Measurements from ENCODE around the gene ACTMAP.

The ACTMAP gene

GRCh38 chr19:40717325-40717879 is 32.9 kb downstream of the ACTMAP start:
- Histone ChIP-seq H2AK5ac (ENCODE audit: low read depth, low read length) (peak overlapping the region; percentile 59), H3K27ac (replicated peaks; ENCODE audit: low read length) (peak overlapping the region; percentile 83), H3K27me3 (ENCODE audit: control insufficient read depth in 3 of 3, insufficient read depth in 3 of 3, low read depth in 1 of 3, low read length in 3 of 3) (no peaks in the 10 kb centered on the region), H3K4me1 (ENCODE audit: control insufficient read depth in 2 of 2, insufficient read depth in 1 of 2, low read depth in 1 of 2, low read length in 2 of 2) (peaks cover 21 to 25% of the 10 kb centered on the region in 2 donors), H3K4me3 (ENCODE audit: low read length in 2 of 2) (peak overlapping the region; percentile 66 to 80), H4K8ac (ENCODE audit: low read depth, low read length) (no peak overlapping the region), H3K4ac (ENCODE audit: low read length) (no peak overlapping the region), H3K18ac (ENCODE audit: low read length) (peak overlapping the region; percentile 6), H3K9ac (ENCODE audit: low read depth, low read length, poor library complexity) (peak overlapping the region; percentile 85), H4K91ac (ENCODE audit: low read depth, low read length, poor library complexity) (no peak overlapping the region), H2BK120ac (ENCODE audit: low read depth, low read length) (peak overlapping the region; percentile 6), H3K23ac (ENCODE audit: low read depth, low read length, poor library complexity) (peak overlapping the region; percentile 65), H3K9me3 (replicated peaks in 1 of 2; ENCODE audit: control insufficient read depth in 2 of 2, insufficient read depth in 1 of 2, low read depth in 1 of 2, low read length in 2 of 2) (no peaks in the 10 kb centered on the region), H2BK12ac (ENCODE audit: low read length) (no peak overlapping the region), H3K4me2 (ENCODE audit: insufficient read depth, low read length, poor library complexity, severe bottlenecking) (peak overlapping the region; percentile 97), H3K14ac (ENCODE audit: low read length) (no peak overlapping the region), H2BK5ac (ENCODE audit: low read length) (peak overlapping the region; percentile 43), H2BK15ac (ENCODE audit: low read length) (no peak overlapping the region), H2AFZ (ENCODE audit: low read length) (peak overlapping the region; percentile 91), H3K36me3 (replicated peaks in 1 of 2; ENCODE audit: control insufficient read depth in 2 of 2, insufficient read depth in 2 of 2, low read length in 2 of 2) (peaks cover 5 to 27% of the 10 kb centered on the region in 2 donors), H3K79me1 (ENCODE audit: low read depth, low read length) (peaks cover 20% of the 10 kb centered on the region)
- no peak for DNase-seq (ENCODE audit: low spot score)
- WGBS, 2 donors (ENCODE audit: extremely low coverage in 2 of 2, insufficient read length in 2 of 2, insufficient replicate concordance in 1 of 2), result no CpG with 5 or more reads among the region's 20 CpGs

- peak within 1 kb of the TSS; percentile 6 for H2BK120ac ChIP-seq (ENCODE audit: low read depth, low read length)
- peak within 1 kb of the TSS; percentile 43 for H2BK5ac ChIP-seq (ENCODE audit: low read length)
- H3K4me3 ChIP-seq (ENCODE audit: low read length in 2 of 2), result peak within 1 kb of the TSS; percentile 66 to 88
- H3K4ac ChIP-seq (ENCODE audit: low read length), result no peak within 1 kb of the TSS
- H3K4me2 ChIP-seq (ENCODE audit: insufficient read depth, low read length, poor library complexity, severe bottlenecking), result peak within 1 kb of the TSS; percentile 97
- no peak within 1 kb of the TSS for H3K14ac ChIP-seq (ENCODE audit: low read length)
- no peak within 1 kb of the TSS for H4K8ac ChIP-seq (ENCODE audit: low read depth, low read length)
- H2AK5ac ChIP-seq (ENCODE audit: low read depth, low read length), result peak within 1 kb of the TSS; percentile 59
- H3K27me3 ChIP-seq (ENCODE audit: control insufficient read depth in 3 of 3, insufficient read depth in 3 of 3, low read depth in 1 of 3, low read length in 3 of 3), result no peaks in the 10 kb centered on the region
- H3K9me3 ChIP-seq (replicated peaks in 1 of 2; ENCODE audit: control insufficient read depth in 2 of 2, insufficient read depth in 1 of 2, low read depth in 1 of 2, low read length in 2 of 2), result no peaks in the 10 kb centered on the region
- H3K18ac ChIP-seq (ENCODE audit: low read length), result peak within 1 kb of the TSS; percentile 93
- peaks cover 5 to 26% of the 10 kb centered on the region in 2 donors for H3K36me3 ChIP-seq (replicated peaks in 1 of 2; ENCODE audit: control insufficient read depth in 2 of 2, insufficient read depth in 2 of 2, low read length in 2 of 2)
- H2AFZ ChIP-seq (ENCODE audit: low read length), result peak within 1 kb of the TSS; percentile 91
- WGBS, 2 donors (ENCODE audit: extremely low coverage in 2 of 2, insufficient read length in 2 of 2, insufficient replicate concordance in 1 of 2), result no CpG with 5 or more reads among the region's 76 CpGs
- H3K27ac ChIP-seq (replicated peaks; ENCODE audit: low read length), result peak within 1 kb of the TSS; percentile 83
- H3K23ac ChIP-seq (ENCODE audit: low read depth, low read length, poor library complexity), result peak within 1 kb of the TSS; percentile 80
- no peak within 1 kb of the TSS for H2BK15ac ChIP-seq (ENCODE audit: low read length)
- H3K79me1 ChIP-seq (ENCODE audit: low read depth, low read length), result peaks cover 19% of the 10 kb centered on the region
- H4K91ac ChIP-seq (ENCODE audit: low read depth, low read length, poor library complexity), result no peak within 1 kb of the TSS
- H2BK12ac ChIP-seq (ENCODE audit: low read length), result no peak within 1 kb of the TSS
- H3K9ac ChIP-seq (ENCODE audit: low read depth, low read length, poor library complexity), result peak within 1 kb of the TSS; percentile 85
- peaks cover 21 to 25% of the 10 kb centered on the region in 2 donors for H3K4me1 ChIP-seq (ENCODE audit: control insufficient read depth in 2 of 2, insufficient read depth in 1 of 2, low read depth in 1 of 2, low read length in 2 of 2)
- peak; percentile 98 for DNase-seq (ENCODE audit: low spot score)
These were observed 33.6 kb downstream of the ACTMAP start, which contains the start of the genes COQ8B and ITPKC for GRCh38 chr19:40716482-40717324. TSS of gene COQ8B (minus strand) at chr19:40716886. CDS start at chr19:40714632, 2,254 bp downstream. TSS of gene ITPKC (plus strand) at chr19:40717112. CDS start at chr19:40717136, 24 bp downstream.

- Histone ChIP-seq H3K23ac (ENCODE audit: low read depth, low read length, poor library complexity) (no peak overlapping the region), H4K8ac (ENCODE audit: low read depth, low read length) (no peak overlapping the region), H2BK120ac (ENCODE audit: low read depth, low read length) (no peak overlapping the region), H3K36me3 (replicated peaks in 1 of 2; ENCODE audit: control insufficient read depth in 2 of 2, insufficient read depth in 2 of 2, low read length in 2 of 2) (peaks cover 7 to 32% of the 10 kb centered on the region in 2 donors), H3K14ac (ENCODE audit: low read length) (no peak overlapping the region), H2AFZ (ENCODE audit: low read length) (peak overlapping the region; percentile 91), H2BK5ac (ENCODE audit: low read length) (no peak overlapping the region), H3K27ac (replicated peaks; ENCODE audit: low read length) (peak overlapping the region; percentile 71), H3K9me3 (replicated peaks in 1 of 2; ENCODE audit: control insufficient read depth in 2 of 2, insufficient read depth in 1 of 2, low read depth in 1 of 2, low read length in 2 of 2) (no peaks in the 10 kb centered on the region), H3K27me3 (ENCODE audit: control insufficient read depth in 3 of 3, insufficient read depth in 3 of 3, low read depth in 1 of 3, low read length in 3 of 3) (no peaks in the 10 kb centered on the region), H2BK15ac (ENCODE audit: low read length) (no peak overlapping the region), H3K9ac (ENCODE audit: low read depth, low read length, poor library complexity) (no peak overlapping the region), H3K18ac (ENCODE audit: low read length) (no peak overlapping the region), H3K4me3 (ENCODE audit: low read length in 2 of 2) (peak overlapping the region; percentile 66 to 88), H3K4ac (ENCODE audit: low read length) (no peak overlapping the region), H2AK5ac (ENCODE audit: low read depth, low read length) (no peak overlapping the region), H3K79me1 (ENCODE audit: low read depth, low read length) (peaks cover 19% of the 10 kb centered on the region), H4K91ac (ENCODE audit: low read depth, low read length, poor library complexity) (no peak overlapping the region), H2BK12ac (ENCODE audit: low read length) (no peak overlapping the region), H3K4me1 (ENCODE audit: control insufficient read depth in 2 of 2, insufficient read depth in 1 of 2, low read depth in 1 of 2, low read length in 2 of 2) (peaks cover 21 to 25% of the 10 kb centered on the region in 2 donors), H3K4me2 (ENCODE audit: insufficient read depth, low read length, poor library complexity, severe bottlenecking) (peak overlapping the region; percentile 55)
- WGBS, 2 donors (ENCODE audit: extremely low coverage in 2 of 2, insufficient read length in 2 of 2, insufficient replicate concordance in 1 of 2), result no CpG with 5 or more reads among the region's 8 CpGs
- no peak for DNase-seq (ENCODE audit: low spot score)
These were observed 34.2 kb downstream of the ACTMAP start for GRCh38 chr19:40716031-40716481.
